Measurements from ENCODE around the gene EGFL7. TPM values are rescaled to one million over a fixed set of nuclear protein-coding genes. Genes with fewer than 3 reads are reported as not detected.
A peak's percentile ranks its signal among the peaks of the same experiment; 100 is the strongest.

EGFL7 gene
- total RNA-seq, 1 experiment from 2014 or later = 53.1 TPM

DNA sequence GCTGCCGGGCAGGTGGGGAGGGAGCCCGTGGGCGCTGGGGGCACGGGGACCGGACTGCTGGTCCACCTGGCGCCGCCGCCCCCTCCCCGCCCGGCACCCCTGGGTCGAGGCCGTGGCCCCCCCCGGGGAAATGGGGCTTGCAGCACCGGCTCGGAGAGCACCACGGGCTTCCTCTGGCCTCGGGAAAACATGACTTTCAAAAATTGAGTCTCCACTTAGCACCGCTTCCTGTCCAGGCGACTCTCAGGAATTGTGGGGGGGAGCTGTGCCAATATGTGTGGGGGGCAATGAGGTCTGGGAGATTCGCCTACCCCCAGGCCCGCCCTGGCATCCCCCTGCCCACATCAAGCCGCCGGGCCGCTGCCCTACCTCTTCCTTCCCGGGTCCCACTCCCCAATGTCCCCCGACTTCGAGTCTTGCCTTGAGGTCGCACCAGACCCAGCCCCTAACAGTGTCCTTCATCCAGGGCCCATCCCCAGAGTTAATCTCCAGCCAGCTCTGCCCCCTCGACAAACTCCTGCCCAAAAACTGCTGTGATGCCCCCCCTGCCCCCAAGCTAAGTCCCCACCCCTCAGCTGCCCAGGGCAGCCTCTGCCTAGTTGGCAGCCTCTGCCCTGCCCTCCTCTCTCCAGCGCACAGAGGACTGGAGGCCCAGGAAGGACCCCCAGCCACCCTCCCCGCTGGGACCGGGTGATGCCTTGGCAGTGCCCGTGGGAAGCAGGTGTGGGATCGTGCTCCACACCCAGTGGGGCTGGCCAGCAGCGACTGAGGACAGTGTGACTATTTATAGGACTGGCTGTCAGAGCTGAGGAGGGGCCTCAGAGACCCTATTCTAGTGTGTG is 3.9 kb downstream of the EGFL7 start:
- TF ChIP-seq, protein P1, sequence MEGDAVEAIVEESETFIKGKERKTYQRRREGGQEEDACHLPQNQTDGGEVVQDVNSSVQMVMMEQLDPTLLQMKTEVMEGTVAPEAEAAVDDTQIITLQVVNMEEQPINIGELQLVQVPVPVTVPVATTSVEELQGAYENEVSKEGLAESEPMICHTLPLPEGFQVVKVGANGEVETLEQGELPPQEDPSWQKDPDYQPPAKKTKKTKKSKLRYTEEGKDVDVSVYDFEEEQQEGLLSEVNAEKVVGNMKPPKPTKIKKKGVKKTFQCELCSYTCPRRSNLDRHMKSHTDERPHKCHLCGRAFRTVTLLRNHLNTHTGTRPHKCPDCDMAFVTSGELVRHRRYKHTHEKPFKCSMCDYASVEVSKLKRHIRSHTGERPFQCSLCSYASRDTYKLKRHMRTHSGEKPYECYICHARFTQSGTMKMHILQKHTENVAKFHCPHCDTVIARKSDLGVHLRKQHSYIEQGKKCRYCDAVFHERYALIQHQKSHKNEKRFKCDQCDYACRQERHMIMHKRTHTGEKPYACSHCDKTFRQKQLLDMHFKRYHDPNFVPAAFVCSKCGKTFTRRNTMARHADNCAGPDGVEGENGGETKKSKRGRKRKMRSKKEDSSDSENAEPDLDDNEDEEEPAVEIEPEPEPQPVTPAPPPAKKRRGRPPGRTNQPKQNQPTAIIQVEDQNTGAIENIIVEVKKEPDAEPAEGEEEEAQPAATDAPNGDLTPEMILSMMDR (conservative IDR thresholded peaks at IDR 0.05) = no peak
- TF ChIP-seq EZH2 (IDR thresholded peaks at IDR 0.05; ENCODE audit: low read depth) = no peak
- peak overlapping the region; percentile 70 for H3K4me2 ChIP-seq
- peak overlapping the region; percentile 48; the same call in 1 of the 2 replicates for H3K4me3 ChIP-seq
- H3K36me3 ChIP-seq (ENCODE audit: low read depth) = no peaks in the 10 kb centered on the region
- POLR2A ChIA-PET (ENCODE audit: unreplicated experiment) = no interaction called here
- CTCF ChIA-PET = interaction anchor here (0.6 kb wide), 1 partner anchor 183 kb away, joined by 10 read pairs; no protein-coding TSS in a partner anchor
- no peak for DNase-seq
- no peaks in the 10 kb centered on the region for H3K27me3 ChIP-seq (ENCODE audit: insufficient read depth, low read depth)
- peaks cover 11% of the 10 kb centered on the region; the same call in 1 of the 2 replicates for H3F3A ChIP-seq (ENCODE audit: insufficient read depth, low read depth)
- no peaks in the 10 kb centered on the region for H3K4me1 ChIP-seq (replicated peaks; ENCODE audit: insufficient read depth)
- no peak overlapping the region for H3K27ac ChIP-seq
- no peaks in the 10 kb centered on the region for H3K9me3 ChIP-seq (ENCODE audit: insufficient read depth, low read depth)
- no peak overlapping the region for H2AFZ ChIP-seq
- no peaks in the 10 kb centered on the region for H3K79me2 ChIP-seq (ENCODE audit: low read depth)
- H3K9me2 ChIP-seq (ENCODE audit: insufficient read depth) = no peaks in the 10 kb centered on the region
- BruUV-seq (replicated peaks) = no TSS peak
- no peaks in the 10 kb centered on the region for H4K20me1 ChIP-seq (ENCODE audit: insufficient read depth)
- intact Hi-C loops (cut with micrococcal nuclease; ENCODE audit: unreplicated experiment) = no loop called here

DNA sequence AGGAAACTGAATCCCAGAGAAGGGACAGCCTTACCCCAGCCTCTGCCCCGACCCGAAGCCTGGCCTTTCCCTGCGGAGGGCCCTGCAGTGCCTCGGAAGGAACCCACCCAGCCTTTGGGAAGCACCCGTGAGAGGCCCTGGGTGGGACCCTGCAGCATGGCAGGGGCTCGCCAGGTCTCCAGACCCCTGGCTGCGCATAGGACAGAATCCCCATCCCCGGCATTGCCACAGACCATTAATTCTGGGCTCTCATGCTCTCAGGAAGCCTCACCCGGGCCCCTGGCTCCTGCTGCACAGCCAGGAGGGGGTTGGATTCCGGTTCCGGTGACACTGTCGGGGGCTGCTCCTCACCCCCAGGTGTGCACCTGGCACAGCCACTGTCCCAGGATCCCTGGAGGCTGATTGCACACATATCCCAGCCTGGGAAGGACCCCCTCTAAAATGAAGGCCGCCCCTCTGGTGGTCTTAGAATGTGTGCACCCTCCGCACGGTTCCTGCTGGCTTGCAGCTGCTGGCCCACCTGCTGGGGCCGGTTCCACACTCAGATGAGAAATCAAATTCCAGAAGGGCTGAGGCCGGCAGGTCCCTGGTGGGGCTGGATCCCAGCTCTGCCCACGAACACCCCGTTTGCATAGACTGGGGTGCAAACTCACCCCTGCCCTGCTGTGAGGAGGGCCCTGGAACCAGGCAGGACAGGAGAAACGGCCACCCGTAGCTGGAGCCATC is 4.7 kb downstream of the EGFL7 start:
- CTCF ChIA-PET = interaction anchor here (0.5 kb wide), 1 partner anchor 41 kb away, joined by 3 read pairs; no protein-coding TSS in a partner anchor
- H3F3A ChIP-seq (ENCODE audit: insufficient read depth, low read depth) = peaks cover 11% of the 10 kb centered on the region; the same call in 1 of the 2 replicates

More for the DNA sequence above, 4.7 kb downstream of the EGFL7 start:
- H4K20me1 ChIP-seq (ENCODE audit: insufficient read depth) = no peaks in the 10 kb centered on the region
- POLR2A ChIA-PET (ENCODE audit: unreplicated experiment) = no interaction called here
- no peak overlapping the region for H2AFZ ChIP-seq
- no peaks in the 10 kb centered on the region for H3K4me1 ChIP-seq (replicated peaks; ENCODE audit: insufficient read depth)
- TSS peak; percentile 30 for BruUV-seq (replicated peaks)
- H3K79me2 ChIP-seq (ENCODE audit: low read depth) = no peaks in the 10 kb centered on the region
- H3K9me2 ChIP-seq (ENCODE audit: insufficient read depth) = no peaks in the 10 kb centered on the region
- H3K9me3 ChIP-seq (ENCODE audit: insufficient read depth, low read depth) = no peaks in the 10 kb centered on the region
- H3K27ac ChIP-seq = no peak overlapping the region
- intact Hi-C loops (cut with micrococcal nuclease; ENCODE audit: unreplicated experiment) = no loop called here
- H3K27me3 ChIP-seq (ENCODE audit: insufficient read depth, low read depth) = no peaks in the 10 kb centered on the region
- no peaks in the 10 kb centered on the region for H3K36me3 ChIP-seq (ENCODE audit: low read depth)
- TF ChIP-seq, protein P1 (conservative IDR thresholded peaks at IDR 0.05) = no peak
- TF ChIP-seq EZH2 (IDR thresholded peaks at IDR 0.05; ENCODE audit: low read depth) = no peak
- DNase-seq = no peak
- H3K4me2 ChIP-seq = no peak overlapping the region
- no peak overlapping the region for H3K4me3 ChIP-seq
